ENCODE data around the gene ALCAM. TPM values are rescaled to one million over a fixed set of nuclear protein-coding genes. Genes with fewer than 3 reads are reported as not detected.

ALCAM gene
- total RNA-seq, 4 donors from 2014 or later, result 7.3 to 249 (median 26.8) TPM

DNA sequence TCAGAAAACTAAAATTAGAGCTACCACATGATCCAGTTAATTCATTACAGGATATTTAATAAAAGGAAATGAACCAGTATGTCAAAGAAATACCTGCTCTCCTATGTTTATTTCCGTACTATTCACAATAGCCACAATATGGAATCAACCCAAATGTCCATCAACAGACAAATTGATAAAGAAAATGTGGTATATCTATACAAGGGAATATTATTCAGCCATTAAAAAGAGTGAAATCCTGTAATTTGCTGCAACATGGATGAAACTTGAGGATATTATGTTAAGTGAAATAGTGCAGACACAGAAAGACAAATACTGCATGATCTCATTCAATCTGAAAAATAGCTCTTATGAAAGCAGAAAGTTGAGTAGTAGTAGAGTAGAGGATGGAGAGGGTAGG is 33.7 kb upstream of the ALCAM start:
- TF ChIP-seq, protein P1, sequence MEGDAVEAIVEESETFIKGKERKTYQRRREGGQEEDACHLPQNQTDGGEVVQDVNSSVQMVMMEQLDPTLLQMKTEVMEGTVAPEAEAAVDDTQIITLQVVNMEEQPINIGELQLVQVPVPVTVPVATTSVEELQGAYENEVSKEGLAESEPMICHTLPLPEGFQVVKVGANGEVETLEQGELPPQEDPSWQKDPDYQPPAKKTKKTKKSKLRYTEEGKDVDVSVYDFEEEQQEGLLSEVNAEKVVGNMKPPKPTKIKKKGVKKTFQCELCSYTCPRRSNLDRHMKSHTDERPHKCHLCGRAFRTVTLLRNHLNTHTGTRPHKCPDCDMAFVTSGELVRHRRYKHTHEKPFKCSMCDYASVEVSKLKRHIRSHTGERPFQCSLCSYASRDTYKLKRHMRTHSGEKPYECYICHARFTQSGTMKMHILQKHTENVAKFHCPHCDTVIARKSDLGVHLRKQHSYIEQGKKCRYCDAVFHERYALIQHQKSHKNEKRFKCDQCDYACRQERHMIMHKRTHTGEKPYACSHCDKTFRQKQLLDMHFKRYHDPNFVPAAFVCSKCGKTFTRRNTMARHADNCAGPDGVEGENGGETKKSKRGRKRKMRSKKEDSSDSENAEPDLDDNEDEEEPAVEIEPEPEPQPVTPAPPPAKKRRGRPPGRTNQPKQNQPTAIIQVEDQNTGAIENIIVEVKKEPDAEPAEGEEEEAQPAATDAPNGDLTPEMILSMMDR (IDR thresholded peaks at IDR 0.05; ENCODE audit: low read depth), result no peak

DNA sequence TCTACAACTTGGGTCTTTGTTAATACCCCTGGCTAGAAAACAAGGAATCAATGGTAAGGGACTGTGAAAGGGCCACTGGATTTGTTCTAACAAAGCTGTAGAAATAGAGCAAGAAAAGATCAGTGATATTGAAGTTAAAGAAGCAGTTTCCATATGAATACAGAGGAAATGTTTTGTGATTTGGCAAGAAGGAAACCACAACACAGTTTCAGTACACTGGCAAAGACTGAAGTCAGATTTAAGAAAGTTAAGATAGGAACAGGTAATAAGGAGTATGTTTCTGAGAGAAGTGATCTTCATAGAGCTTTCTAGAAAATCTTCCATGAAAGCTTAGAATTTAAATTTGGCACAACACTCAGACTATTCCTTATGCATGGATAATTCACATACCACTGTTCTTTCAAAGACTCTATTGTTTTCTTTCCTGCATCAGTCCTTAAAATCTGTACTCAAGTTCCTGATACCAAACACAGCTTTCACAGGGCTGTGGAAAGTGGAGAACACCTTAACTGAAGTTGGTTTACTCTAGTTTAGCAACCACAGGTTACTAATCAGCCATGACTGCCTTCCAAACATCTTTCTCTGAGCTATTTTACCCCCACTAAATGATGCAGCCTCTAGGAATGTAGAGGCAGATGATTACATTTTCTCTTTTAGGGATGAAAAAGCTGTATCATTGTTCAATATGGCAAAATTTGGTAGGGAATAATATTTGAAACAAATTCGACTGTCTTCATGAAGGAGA is 32.4 kb upstream of the ALCAM start:
- TF ChIP-seq, protein P1 (IDR thresholded peaks at IDR 0.05; ENCODE audit: low read depth), result no peak

DNA sequence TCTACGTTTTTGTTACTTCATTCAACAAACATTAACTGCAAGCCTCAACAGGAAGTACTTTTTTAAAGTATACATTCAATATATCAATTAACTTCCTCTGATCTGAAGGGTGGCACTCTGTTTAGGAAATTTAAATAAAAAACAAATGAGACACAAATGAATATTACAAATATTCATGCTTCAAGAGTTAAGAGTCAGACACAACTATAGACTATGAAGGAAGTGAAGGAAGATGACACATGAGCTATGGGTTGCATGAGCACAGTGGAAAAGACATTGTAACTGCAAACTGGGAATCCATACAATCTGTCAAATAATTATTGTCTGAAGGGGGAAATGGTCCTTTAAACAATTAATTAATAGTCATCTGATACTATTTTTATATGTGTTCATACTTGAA is 26.8 kb upstream of the ALCAM start:
- TF ChIP-seq, protein P1 (IDR thresholded peaks at IDR 0.05; ENCODE audit: low read depth), result no peak

DNA sequence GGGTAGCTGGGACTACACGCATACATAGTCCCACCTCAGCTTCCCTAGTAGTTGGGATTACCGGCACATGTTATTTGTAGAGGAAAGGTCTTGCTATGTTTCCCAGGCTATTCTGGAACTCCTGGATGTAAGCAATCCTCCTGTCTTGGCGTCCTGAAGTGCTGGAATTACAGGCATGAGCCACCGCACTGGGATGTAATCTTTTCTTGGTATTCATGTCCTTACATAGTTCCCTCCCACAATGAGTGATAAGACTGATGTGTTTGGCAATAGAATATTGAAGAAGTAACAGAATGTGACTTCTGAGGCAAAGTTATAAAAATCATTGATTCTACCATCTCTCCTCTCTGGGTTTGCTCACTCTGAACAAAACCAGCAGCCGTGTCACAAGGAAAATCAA is 22.7 kb upstream of the ALCAM start:
- TF ChIP-seq, protein P1 (IDR thresholded peaks at IDR 0.05; ENCODE audit: low read depth), result no peak

DNA sequence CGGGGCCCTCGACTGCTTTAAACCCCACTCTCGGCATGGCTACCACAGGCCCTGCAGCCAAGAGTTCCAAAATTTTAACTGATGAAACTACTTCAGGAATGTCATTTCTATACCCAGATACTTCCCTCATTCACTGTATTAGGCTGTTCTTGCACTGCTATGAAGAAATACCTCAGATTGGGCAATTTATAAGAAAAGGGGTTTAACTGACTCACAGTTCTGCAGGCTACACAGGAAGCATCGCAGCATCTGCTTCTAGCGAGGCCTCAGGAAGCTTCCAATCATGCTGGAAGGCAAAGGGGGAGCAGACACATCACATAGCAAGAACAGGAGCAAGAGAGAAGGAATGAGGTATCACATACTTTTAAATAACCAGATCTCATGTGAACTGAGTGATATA is 21.6 kb upstream of the ALCAM start:
- TF ChIP-seq, protein P1 (IDR thresholded peaks at IDR 0.05; ENCODE audit: low read depth), result no peak

DNA sequence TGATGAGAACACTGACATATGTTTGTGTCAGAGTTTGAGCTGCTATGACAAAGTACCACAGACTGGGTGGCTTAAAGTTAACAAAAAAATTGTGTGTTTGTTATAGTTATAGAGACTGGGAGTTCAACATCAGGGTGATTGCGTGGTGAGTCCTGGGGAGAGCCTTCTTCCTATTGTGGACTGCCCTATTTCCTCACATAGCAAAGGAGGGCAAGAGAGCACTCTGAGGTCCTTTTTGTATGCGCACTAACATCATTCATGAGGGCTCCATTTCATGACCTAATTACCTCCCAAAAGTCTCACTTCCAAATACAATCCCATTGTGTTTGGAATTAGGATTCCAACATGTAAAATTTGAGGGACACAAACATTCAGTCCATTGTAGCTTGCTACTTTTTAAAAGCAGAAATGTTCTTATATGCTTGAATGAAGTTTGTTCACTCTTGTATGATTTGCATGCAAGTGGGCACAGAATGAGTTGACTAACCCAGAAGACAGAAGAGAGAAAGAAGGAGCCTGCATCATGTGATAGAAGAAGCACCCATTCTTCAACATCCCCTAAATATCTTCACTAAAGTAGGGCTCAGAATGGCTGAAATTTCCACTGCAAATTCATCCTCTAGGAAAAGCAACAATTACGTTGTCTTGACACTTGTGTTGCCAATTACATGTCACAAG is 18.9 kb upstream of the ALCAM start:
- TF ChIP-seq, protein P1 (IDR thresholded peaks at IDR 0.05; ENCODE audit: low read depth), result no peak

DNA sequence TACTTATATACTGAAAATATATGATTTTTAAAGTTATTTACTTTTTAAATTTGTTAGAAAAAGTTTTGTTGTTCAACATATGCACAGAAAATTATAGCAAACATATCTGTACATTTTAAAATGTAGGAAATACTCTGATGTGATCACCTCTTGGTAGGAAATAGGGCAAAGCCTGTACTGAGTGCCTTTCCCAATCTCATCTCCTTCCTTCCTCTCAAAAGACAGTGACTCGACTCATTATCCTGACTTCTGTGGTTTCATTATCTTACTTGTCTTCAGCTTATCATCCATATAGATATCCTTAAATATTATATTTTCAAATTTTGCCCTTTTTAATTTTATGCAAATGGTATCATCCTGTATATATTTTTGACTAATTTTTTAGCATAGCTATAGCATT is 18.4 kb upstream of the ALCAM start:
- TF ChIP-seq, protein P1 (IDR thresholded peaks at IDR 0.05; ENCODE audit: low read depth), result no peak

Measured in subcutaneous adipose tissue (tissue), 4 donors.